ENCODE data around the gene LTBP1.

LTBP1 gene

GRCh38 chr2:33181466-33181865 is 234.7 kb downstream of the LTBP1 start:
- no peak overlapping the region for H3K4me2 ChIP-seq (ENCODE audit: low read length)
- H3K9me3 ChIP-seq (ENCODE audit: control insufficient read depth, insufficient read depth, low read length): no peaks in the 10 kb centered on the region
- H3K79me2 ChIP-seq (ENCODE audit: control insufficient read depth, low read length): peaks cover 3% of the 10 kb centered on the region; the same call in 1 of the 2 replicates
- H3K4me1 ChIP-seq (ENCODE audit: control insufficient read depth, low read length): no peaks in the 10 kb centered on the region
- no peak overlapping the region for H3K27ac ChIP-seq (ENCODE audit: low read depth, low read length)
- H4K20me1 ChIP-seq (ENCODE audit: control insufficient read depth, insufficient read depth, low read depth, low read length): no peaks in the 10 kb centered on the region
- no peaks in the 10 kb centered on the region for H3F3A ChIP-seq (ENCODE audit: control insufficient read depth, insufficient read depth)
- no peaks in the 10 kb centered on the region for H3K27me3 ChIP-seq (ENCODE audit: control insufficient read depth, low read length)
- peaks cover 59% of the 10 kb centered on the region for H3K36me3 ChIP-seq (ENCODE audit: control insufficient read depth, low read length)
- no peak for TF ChIP-seq EZH2phosphoT487 (IDR thresholded peaks at IDR 0.05; ENCODE audit: borderline replicate concordance, low read length)
- H3K9me2 ChIP-seq (replicated peaks; ENCODE audit: control insufficient read depth, low read length): no peaks in the 10 kb centered on the region
- no peak overlapping the region for H3K4me3 ChIP-seq (ENCODE audit: low read length)

- Histone ChIP-seq H3K36me3 (ENCODE audit: control insufficient read depth, low read length) (peaks cover 68% of the 10 kb centered on the region), H3K27me3 (ENCODE audit: control insufficient read depth, low read length) (no peaks in the 10 kb centered on the region), H3K27ac (ENCODE audit: low read depth, low read length) (no peak overlapping the region), H3K4me3 (ENCODE audit: low read length) (no peak overlapping the region), H4K20me1 (ENCODE audit: control insufficient read depth, insufficient read depth, low read depth, low read length) (no peaks in the 10 kb centered on the region), H3F3A (ENCODE audit: control insufficient read depth, insufficient read depth) (no peaks in the 10 kb centered on the region), H3K9me3 (ENCODE audit: control insufficient read depth, insufficient read depth, low read length) (no peaks in the 10 kb centered on the region), H3K4me1 (ENCODE audit: control insufficient read depth, low read length) (no peaks in the 10 kb centered on the region), H3K4me2 (ENCODE audit: low read length) (no peak overlapping the region), H3K9me2 (replicated peaks; ENCODE audit: control insufficient read depth, low read length) (no peaks in the 10 kb centered on the region), H3K79me2 (ENCODE audit: control insufficient read depth, low read length) (no peaks in the 10 kb centered on the region)
- TF ChIP-seq EZH2phosphoT487 (IDR thresholded peaks at IDR 0.05; ENCODE audit: borderline replicate concordance, low read length) (no peak), CTCF (IDR thresholded peaks at IDR 0.05; ENCODE audit: low read depth, low read length, poor library complexity, severe bottlenecking) (no peak)
Measured at GRCh38 chr2:33184041-33184440, 237.3 kb downstream of the LTBP1 start.

GRCh38 chr2:33186937-33187336 is 240.2 kb downstream of the LTBP1 start:
- no peaks in the 10 kb centered on the region for H3K9me3 ChIP-seq (ENCODE audit: control insufficient read depth, insufficient read depth, low read length)
- no peak overlapping the region for H3K4me3 ChIP-seq (ENCODE audit: low read length)
- peaks cover 75% of the 10 kb centered on the region for H3K36me3 ChIP-seq (ENCODE audit: control insufficient read depth, low read length)
- no peaks in the 10 kb centered on the region for H3K27me3 ChIP-seq (ENCODE audit: control insufficient read depth, low read length)
- no peaks in the 10 kb centered on the region for H3K79me2 ChIP-seq (ENCODE audit: control insufficient read depth, low read length)
- H3K4me2 ChIP-seq (ENCODE audit: low read length): no peak overlapping the region
- H3K27ac ChIP-seq (ENCODE audit: low read depth, low read length): no peak overlapping the region
- TF ChIP-seq EZH2phosphoT487 (IDR thresholded peaks at IDR 0.05; ENCODE audit: borderline replicate concordance, low read length) (no peak), CTCF (IDR thresholded peaks at IDR 0.05; ENCODE audit: low read depth, low read length, poor library complexity, severe bottlenecking) (no peak)
- H3F3A ChIP-seq (ENCODE audit: control insufficient read depth, insufficient read depth): no peaks in the 10 kb centered on the region
- no peaks in the 10 kb centered on the region for H4K20me1 ChIP-seq (ENCODE audit: control insufficient read depth, insufficient read depth, low read depth, low read length)
- no peaks in the 10 kb centered on the region for H3K4me1 ChIP-seq (ENCODE audit: control insufficient read depth, low read length)
- no peaks in the 10 kb centered on the region for H3K9me2 ChIP-seq (replicated peaks; ENCODE audit: control insufficient read depth, low read length)

- no peak overlapping the region for H3K4me2 ChIP-seq (ENCODE audit: low read length)
- no peak overlapping the region for H3K4me3 ChIP-seq (ENCODE audit: low read length)
- no peaks in the 10 kb centered on the region for H3F3A ChIP-seq (ENCODE audit: control insufficient read depth, insufficient read depth)
- H3K27me3 ChIP-seq (ENCODE audit: control insufficient read depth, low read length): no peaks in the 10 kb centered on the region
- H3K9me2 ChIP-seq (replicated peaks; ENCODE audit: control insufficient read depth, low read length): no peaks in the 10 kb centered on the region
- no peak overlapping the region for H3K27ac ChIP-seq (ENCODE audit: low read depth, low read length)
- no peaks in the 10 kb centered on the region for H3K79me2 ChIP-seq (ENCODE audit: control insufficient read depth, low read length)
- no peaks in the 10 kb centered on the region for H3K9me3 ChIP-seq (ENCODE audit: control insufficient read depth, insufficient read depth, low read length)
- TF ChIP-seq EZH2phosphoT487 (IDR thresholded peaks at IDR 0.05; ENCODE audit: borderline replicate concordance, low read length) (no peak), CTCF (IDR thresholded peaks at IDR 0.05; ENCODE audit: low read depth, low read length, poor library complexity, severe bottlenecking) (no peak)
- no peaks in the 10 kb centered on the region for H3K4me1 ChIP-seq (ENCODE audit: control insufficient read depth, low read length)
- H4K20me1 ChIP-seq (ENCODE audit: control insufficient read depth, insufficient read depth, low read depth, low read length): no peaks in the 10 kb centered on the region
- H3K36me3 ChIP-seq (ENCODE audit: control insufficient read depth, low read length): peaks cover 83% of the 10 kb centered on the region
Measured at GRCh38 chr2:33188799-33189198, 242.0 kb downstream of the LTBP1 start.

All from DOHH2 (cell line).